Measurements from ENCODE around the gene STRIP2. TPM values are rescaled to one million over a fixed set of nuclear protein-coding genes. Genes with fewer than 3 reads are reported as not detected.

The STRIP2 gene
- total and polyA plus RNA-seq, 2 experiments from 2014 or later = 4.7 to 10.6 TPM

- TF ChIP-seq EZH2 (IDR thresholded peaks at IDR 0.05; ENCODE audit: low read depth, unreplicated experiment) (no peak), ZNF331 (CRISPR knock-in tag; IDR thresholded peaks at IDR 0.05; ENCODE audit: low read depth) (no peak), REST (IDR thresholded peaks at IDR 0.05; ENCODE audit: unreplicated experiment) (no peak)
- TF ChIP-seq, protein P1, sequence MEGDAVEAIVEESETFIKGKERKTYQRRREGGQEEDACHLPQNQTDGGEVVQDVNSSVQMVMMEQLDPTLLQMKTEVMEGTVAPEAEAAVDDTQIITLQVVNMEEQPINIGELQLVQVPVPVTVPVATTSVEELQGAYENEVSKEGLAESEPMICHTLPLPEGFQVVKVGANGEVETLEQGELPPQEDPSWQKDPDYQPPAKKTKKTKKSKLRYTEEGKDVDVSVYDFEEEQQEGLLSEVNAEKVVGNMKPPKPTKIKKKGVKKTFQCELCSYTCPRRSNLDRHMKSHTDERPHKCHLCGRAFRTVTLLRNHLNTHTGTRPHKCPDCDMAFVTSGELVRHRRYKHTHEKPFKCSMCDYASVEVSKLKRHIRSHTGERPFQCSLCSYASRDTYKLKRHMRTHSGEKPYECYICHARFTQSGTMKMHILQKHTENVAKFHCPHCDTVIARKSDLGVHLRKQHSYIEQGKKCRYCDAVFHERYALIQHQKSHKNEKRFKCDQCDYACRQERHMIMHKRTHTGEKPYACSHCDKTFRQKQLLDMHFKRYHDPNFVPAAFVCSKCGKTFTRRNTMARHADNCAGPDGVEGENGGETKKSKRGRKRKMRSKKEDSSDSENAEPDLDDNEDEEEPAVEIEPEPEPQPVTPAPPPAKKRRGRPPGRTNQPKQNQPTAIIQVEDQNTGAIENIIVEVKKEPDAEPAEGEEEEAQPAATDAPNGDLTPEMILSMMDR (conservative IDR thresholded peaks at IDR 0.05; ENCODE audit: low read depth in 2 of 2) = no peak
- no peak for ATAC-seq
Observed at GRCh38 chr7:129461809-129462208, 27.6 kb downstream of the STRIP2 start.

DNA sequence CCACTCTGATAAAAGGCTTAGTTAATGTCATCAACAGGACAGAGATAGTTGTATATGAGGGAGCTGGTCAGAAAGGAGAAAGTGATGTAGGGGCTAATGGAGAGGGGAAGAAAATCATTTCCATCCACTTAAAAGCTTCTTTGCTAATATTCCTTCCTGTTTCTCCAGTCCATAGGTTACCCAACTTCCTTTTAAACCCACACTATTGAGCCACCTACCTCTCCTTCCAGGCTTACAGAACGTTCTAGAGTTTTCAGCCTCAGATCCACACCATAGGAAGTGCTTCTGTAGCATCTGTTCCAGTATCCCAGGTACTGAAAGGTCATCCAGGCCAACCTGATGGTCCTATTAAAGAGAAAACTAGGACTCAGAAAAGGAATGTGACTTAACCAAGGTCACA lies 28.2 kb downstream of the STRIP2 start:
- no peak for DNase-seq (ENCODE audit: low spot score)
- H3K4me2 ChIP-seq = no peak overlapping the region
- no peak overlapping the region for H3K27ac ChIP-seq (ENCODE audit: low read depth)
- no peak overlapping the region for H3K4me3 Mint-ChIP-seq
- H3F3A ChIP-seq (replicated peaks; ENCODE audit: low read depth) = no peaks in the 10 kb centered on the region
- H3K4me1 Mint-ChIP-seq = no peaks in the 10 kb centered on the region
- peaks cover 16% of the 10 kb centered on the region for H3K36me3 ChIP-seq (ENCODE audit: insufficient read depth)
- H3K27me3 ChIP-seq (ENCODE audit: insufficient read depth) = no peaks in the 10 kb centered on the region
- H4K20me1 ChIP-seq (replicated peaks; ENCODE audit: insufficient read depth) = no peaks in the 10 kb centered on the region; the same call in 1 of the 2 replicates
- H3K4me3 ChIP-seq = no peak overlapping the region
- H3K79me2 ChIP-seq (replicated peaks; ENCODE audit: insufficient read depth) = no peaks in the 10 kb centered on the region
- no peak overlapping the region for H3K27ac Mint-ChIP-seq
- H3K4me1 ChIP-seq (ENCODE audit: insufficient read depth) = no peaks in the 10 kb centered on the region
- H2AFZ ChIP-seq = no peak overlapping the region
- peaks cover 1% of the 10 kb centered on the region for H3K27me3 Mint-ChIP-seq (ENCODE audit: insufficient read depth, low read depth, poor library complexity)
- H3K36me3 Mint-ChIP-seq (ENCODE audit: low read depth) = peaks cover 5% of the 10 kb centered on the region; the same call in 1 of the 3 replicates
- no peaks in the 10 kb centered on the region for H3K9me2 ChIP-seq (ENCODE audit: insufficient read depth)
- no peaks in the 10 kb centered on the region for H3K9me3 Mint-ChIP-seq
- ATAC-seq = no peak
- TF ChIP-seq REST (IDR thresholded peaks at IDR 0.05; ENCODE audit: unreplicated experiment) = no peak
- no peak for TF ChIP-seq ZNF114 (CRISPR knock-in tag; IDR thresholded peaks at IDR 0.05)
- TF ChIP-seq JUNB (IDR thresholded peaks at IDR 0.05; ENCODE audit: unreplicated experiment) = no peak
- no peak for TF ChIP-seq ZNF331 (CRISPR knock-in tag; IDR thresholded peaks at IDR 0.05; ENCODE audit: low read depth)
- no peak for TF ChIP-seq CREB1 (CRISPR knock-in tag; IDR thresholded peaks at IDR 0.05; ENCODE audit: low read depth)
- TF ChIP-seq STAT1 (IDR thresholded peaks at IDR 0.05; ENCODE audit: unreplicated experiment) = no peak
- no peak for TF ChIP-seq EZH2phosphoT487 (IDR thresholded peaks at IDR 0.05; ENCODE audit: unreplicated experiment)

More at GRCh38 chr7:129461809-129462208, 27.6 kb downstream of the STRIP2 start:
- H3K27ac ChIP-seq (ENCODE audit: low read depth) = no peak overlapping the region
- no peak overlapping the region for H3K4me3 ChIP-seq
- H3K4me1 Mint-ChIP-seq = no peaks in the 10 kb centered on the region
- H3K4me1 ChIP-seq (ENCODE audit: insufficient read depth) = no peaks in the 10 kb centered on the region
- no peak overlapping the region for H2AFZ ChIP-seq
- no peak for DNase-seq (ENCODE audit: low spot score)
- H4K20me1 ChIP-seq (replicated peaks; ENCODE audit: insufficient read depth) = no peaks in the 10 kb centered on the region; the same call in 1 of the 2 replicates
- H3K4me3 Mint-ChIP-seq = no peak overlapping the region
- peaks cover 1% of the 10 kb centered on the region for H3K27me3 Mint-ChIP-seq (ENCODE audit: insufficient read depth, low read depth, poor library complexity)
- no peak overlapping the region for H3K4me2 ChIP-seq
- no peaks in the 10 kb centered on the region for H3K9me2 ChIP-seq (ENCODE audit: insufficient read depth)
- peaks cover 5% of the 10 kb centered on the region; the same call in 2 of the 3 replicates for H3K36me3 Mint-ChIP-seq (ENCODE audit: low read depth)
- no peaks in the 10 kb centered on the region for H3K79me2 ChIP-seq (replicated peaks; ENCODE audit: insufficient read depth)
- no peaks in the 10 kb centered on the region for H3F3A ChIP-seq (replicated peaks; ENCODE audit: low read depth)
- no peaks in the 10 kb centered on the region for H3K9me3 Mint-ChIP-seq
- peaks cover 22% of the 10 kb centered on the region for H3K36me3 ChIP-seq (ENCODE audit: insufficient read depth)
- H3K27me3 ChIP-seq (ENCODE audit: insufficient read depth) = no peaks in the 10 kb centered on the region
- H3K27ac Mint-ChIP-seq = no peak overlapping the region
